Upper lobe of right lung (tissue), 1 donor: Measurements from ENCODE around the gene LACTBL1. TPM values are rescaled to one million over a fixed set of nuclear protein-coding genes. Genes with fewer than 3 reads are reported as not detected.
"Not testable (repeated sequence)": the region's sequence is repeated elsewhere in the genome, so short reads cannot be mapped to it uniquely, and the experiment has no call there.

ENCODE experiments used
- ATAC-seq: fragments of 200-7000 bp; cut with Tn5 transposase; one replicate; pipeline ENCODE4 v1.9.1; 2020; ENCODE audit warnings: mild to moderate bottlenecking, moderate library complexity
- DNase-seq: peaks from one replicate; pipeline ENCODE4 v3.0.0-alpha.2; 2020
- H3K27ac ChIP-seq: fragments of 200-600 bp; one replicate; pipeline ENCODE4 v1.8.0; 2022
- H3K27me3 ChIP-seq: fragments of 200-600 bp; one replicate; pipeline ENCODE4 v1.8.0; 2022; ENCODE audit warnings: mild to moderate bottlenecking
- H3K36me3 ChIP-seq: fragments of 200-600 bp; one replicate; pipeline ENCODE4 v1.8.0; 2022
- H3K4me1 ChIP-seq: fragments of 200-600 bp; one replicate; pipeline ENCODE4 v1.8.0; 2022
- H3K4me3 ChIP-seq: fragments of 200-600 bp; one replicate; pipeline ENCODE4 v1.8.0; 2022; ENCODE audit warnings: mild to moderate bottlenecking
- H3K9me3 ChIP-seq: fragments of 200-600 bp; one replicate; pipeline ENCODE4 v1.8.0; 2022
- CTCF ChIP-seq: fragments of 200-600 bp; IDR thresholded peaks from one replicate; pipeline ENCODE4 v1.8.0; 2022; ENCODE audit warnings: antibody characterized with exemption
- intact Hi-C: fragments of 100-400 bp; cut with DNase I; formaldehyde crosslinking; loops from one replicate; pipeline ENCODE4 v1.11.0; 2022
- total RNA-seq: library from RNA; stranded (reverse); fragmentation: NEBNext Ultra II Directional; extraction: Animal tissue kit (Norgen Biotek cat#: 25700); gene quantifications from one replicate; pipeline ENCODE4 v1.2.1, GENCODE V29; 2021
- donor health status: DM: no; HTN: yes; CAD: no; lungs with severe emphysema.

LACTBL1 gene
- total RNA-seq, 1 donor from 2014 or later, result not detected

GRCh38 chr1:23019094-23019862 is 46.6 kb upstream of the LACTBL1 start, which contains the start of gene KDM1A:
Gene KDM1A, plus strand, starts transcription at chr1:23019468. Its CDS starts 129 bp downstream, at chr1:23019597.
- H3K27ac ChIP-seq, result peak within 1 kb of the TSS; percentile 83

GRCh38 chr1:23018661-23019093 is 46.0 kb upstream of the LACTBL1 start:
- intact Hi-C loops, result no loop called here
- Histone ChIP-seq H3K27me3 (no peaks in the 10 kb centered on the region), H3K9me3 (no peaks in the 10 kb centered on the region), H3K4me1 (peaks cover 11% of the 10 kb centered on the region), H3K27ac (peak overlapping the region; percentile 83), H3K4me3 (peak overlapping the region; percentile 97), H3K36me3 (no peaks in the 10 kb centered on the region)
- no peak for DNase-seq
- ATAC-seq, result no peak
- no peak for TF ChIP-seq CTCF

More at GRCh38 chr1:23019094-23019862, 46.6 kb upstream of the LACTBL1 start, which contains the start of gene KDM1A:
- Histone ChIP-seq H3K4me3 (peak within 1 kb of the TSS; percentile 97), H3K9me3 (no peaks in the 10 kb centered on the region), H3K27me3 (no peaks in the 10 kb centered on the region), H3K4me1 (peaks cover 11% of the 10 kb centered on the region), H3K36me3 (no peaks in the 10 kb centered on the region)
- ATAC-seq (peak; percentile 99), DNase-seq (peak; percentile 99)
- intact Hi-C loops, result no loop called here
- TF ChIP-seq CTCF, result no peak

- ATAC-seq (peak; percentile 74), DNase-seq (no peak)
Measured at GRCh38 chr1:23013657-23014056, 41.0 kb upstream of the LACTBL1 start.

GRCh38 chr1:23010025-23010424 is 37.4 kb upstream of the LACTBL1 start:
- H3K4me3 ChIP-seq, H3K4me1 ChIP-seq, DNase-seq, ATAC-seq, H3K36me3 ChIP-seq, H3K27ac ChIP-seq, H3K27me3 ChIP-seq, intact Hi-C loops, H3K9me3 ChIP-seq: not testable (repeated sequence)

More at GRCh38 chr1:23013657-23014056, 41.0 kb upstream of the LACTBL1 start:
- Histone ChIP-seq H3K4me1 (no peaks in the 10 kb centered on the region), H3K36me3 (no peaks in the 10 kb centered on the region), H3K27ac (no peak overlapping the region), H3K27me3 (no peaks in the 10 kb centered on the region), H3K9me3 (no peaks in the 10 kb centered on the region), H3K4me3 (no peak overlapping the region)
- TF ChIP-seq CTCF, result no peak
- intact Hi-C loops, result no loop called here

- H3K36me3 ChIP-seq, result no peaks in the 10 kb centered on the region
- TF ChIP-seq CTCF, result no peak
- DNase-seq (no peak), ATAC-seq (no peak)
- intact Hi-C loops, result no loop called here
- no peaks in the 10 kb centered on the region for H3K27me3 ChIP-seq
- H3K9me3 ChIP-seq, result no peaks in the 10 kb centered on the region
- no peaks in the 10 kb centered on the region for H3K4me1 ChIP-seq
- no peak overlapping the region for H3K4me3 ChIP-seq
- H3K27ac ChIP-seq, result no peak overlapping the region
Measured at GRCh38 chr1:23008901-23009300, 36.2 kb upstream of the LACTBL1 start.

- no peak overlapping the region for H3K4me3 ChIP-seq
- no peak for DNase-seq
- H3K27me3 ChIP-seq, result no peaks in the 10 kb centered on the region
- H3K9me3 ChIP-seq, result no peaks in the 10 kb centered on the region
- no peaks in the 10 kb centered on the region for H3K4me1 ChIP-seq
- ATAC-seq, result no peak
- no peak overlapping the region for H3K27ac ChIP-seq
- TF ChIP-seq CTCF, result no peak
- H3K36me3 ChIP-seq, result no peaks in the 10 kb centered on the region
- intact Hi-C loops, result no loop called here
Measured at GRCh38 chr1:23007106-23007505, 34.4 kb upstream of the LACTBL1 start.

GRCh38 chr1:23004769-23005168 is 32.1 kb upstream of the LACTBL1 start:
- not testable (repeated sequence) for DNase-seq, ATAC-seq, H3K27ac ChIP-seq

More at GRCh38 chr1:23004769-23005168, 32.1 kb upstream of the LACTBL1 start:
- H3K9me3 ChIP-seq, H3K4me3 ChIP-seq, intact Hi-C loops, H3K4me1 ChIP-seq, H3K36me3 ChIP-seq, H3K27me3 ChIP-seq: not testable (repeated sequence)
